C4-2B (cell line): Measurements from ENCODE around the gene EME1.

Experiments used
- CTCF ChIP-seq: fragments of 450-650 bp; conservative IDR thresholded peaks from 2 replicates; pipeline ENCODE4 v1.5.1; 2017; ENCODE audit warnings: mild to moderate bottlenecking
- ZFX ChIP-seq: fragments of 450-650 bp; IDR thresholded peaks from 2 replicates; pipeline ENCODE4 v1.6.1; 2017

- no peak for TF ChIP-seq CTCF
- TF ChIP-seq ZFX: no peak
Measured at GRCh38 chr17:50429793-50430192, 56.8 kb downstream of the EME1 start.
